NB4 (cell line): ENCODE data around the gene ARHGAP15.

Source experiments
- DNase-seq: peaks from one replicate; pipeline ENCODE4 v3.0.0; 2010; ENCODE audit warnings: low read depth
- H3K4me3 ChIP-seq: one replicate; pipeline ENCODE4 v1.5.1; 2011; ENCODE audit warnings: mild to moderate bottlenecking, low read depth, low read length, moderate library complexity
- MAX ChIP-seq: IDR thresholded peaks from 2 replicates; pipeline ENCODE4 v1.6.1; 2011; ENCODE audit warnings: low read depth, low read length
- MYC ChIP-seq: IDR thresholded peaks from 2 replicates; pipeline ENCODE4 v1.6.1; 2011; ENCODE audit warnings: low read depth, low read length
- POLR2A ChIP-seq: IDR thresholded peaks from 2 replicates; pipeline ENCODE4 v1.6.1; 2011; ENCODE audit warnings: mild to moderate bottlenecking; ENCODE audit not compliant: insufficient read length; ENCODE audit errors: extremely low read depth
- TF ChIP-seq, protein P1 (sequence below): IDR thresholded peaks from one replicate; pipeline ENCODE4 v1.5.1; 2012; ENCODE audit warnings: low read depth, low read length

The ARHGAP15 gene

GRCh38 chr2:143415571-143415970 lies 286.4 kb downstream of the ARHGAP15 start:
- DNase-seq = no peak
- H3K4me3 ChIP-seq = no peak overlapping the region
- TF ChIP-seq, protein P1, sequence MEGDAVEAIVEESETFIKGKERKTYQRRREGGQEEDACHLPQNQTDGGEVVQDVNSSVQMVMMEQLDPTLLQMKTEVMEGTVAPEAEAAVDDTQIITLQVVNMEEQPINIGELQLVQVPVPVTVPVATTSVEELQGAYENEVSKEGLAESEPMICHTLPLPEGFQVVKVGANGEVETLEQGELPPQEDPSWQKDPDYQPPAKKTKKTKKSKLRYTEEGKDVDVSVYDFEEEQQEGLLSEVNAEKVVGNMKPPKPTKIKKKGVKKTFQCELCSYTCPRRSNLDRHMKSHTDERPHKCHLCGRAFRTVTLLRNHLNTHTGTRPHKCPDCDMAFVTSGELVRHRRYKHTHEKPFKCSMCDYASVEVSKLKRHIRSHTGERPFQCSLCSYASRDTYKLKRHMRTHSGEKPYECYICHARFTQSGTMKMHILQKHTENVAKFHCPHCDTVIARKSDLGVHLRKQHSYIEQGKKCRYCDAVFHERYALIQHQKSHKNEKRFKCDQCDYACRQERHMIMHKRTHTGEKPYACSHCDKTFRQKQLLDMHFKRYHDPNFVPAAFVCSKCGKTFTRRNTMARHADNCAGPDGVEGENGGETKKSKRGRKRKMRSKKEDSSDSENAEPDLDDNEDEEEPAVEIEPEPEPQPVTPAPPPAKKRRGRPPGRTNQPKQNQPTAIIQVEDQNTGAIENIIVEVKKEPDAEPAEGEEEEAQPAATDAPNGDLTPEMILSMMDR = no peak
- TF ChIP-seq MAX (no peak), MYC (no peak), POLR2A (no peak)

DNA sequence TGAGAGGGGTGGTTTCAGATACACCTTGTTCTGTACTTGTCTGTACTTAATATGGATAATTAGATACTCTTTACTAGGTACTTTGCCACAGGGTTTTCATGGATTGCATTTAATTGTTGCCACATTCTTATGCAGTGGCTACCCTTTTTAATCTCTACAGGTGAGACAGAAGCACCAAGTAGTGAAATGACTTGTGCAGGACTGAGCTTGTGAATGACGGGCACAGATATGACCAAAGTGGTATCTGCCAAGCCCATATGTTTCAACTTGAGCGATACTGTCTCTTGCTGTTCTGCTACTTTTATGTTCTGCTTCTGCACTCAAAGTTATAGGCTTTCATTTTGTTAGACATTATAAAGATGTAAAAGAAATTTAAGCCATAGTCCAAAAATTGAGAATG lies 288.2 kb downstream of the ARHGAP15 start:
- no peak for TF ChIP-seq MYC
- TF ChIP-seq MAX = no peak
- TF ChIP-seq POLR2A = no peak
- TF ChIP-seq, protein P1 = no peak
- DNase-seq = no peak
- H3K4me3 ChIP-seq = no peak overlapping the region

- DNase-seq = no peak
- TF ChIP-seq POLR2A (no peak), MAX (no peak), MYC (no peak)
- TF ChIP-seq, protein P1 = no peak
- H3K4me3 ChIP-seq = no peak overlapping the region
Measured at GRCh38 chr2:143420313-143420712, 291.1 kb downstream of the ARHGAP15 start.

- no peak overlapping the region for H3K4me3 ChIP-seq
- TF ChIP-seq MYC (no peak), POLR2A (no peak)
- TF ChIP-seq, protein P1 = no peak
- no peak for DNase-seq
Measured at GRCh38 chr2:143422681-143423080, 293.5 kb downstream of the ARHGAP15 start.

GRCh38 chr2:143425896-143426295 lies 296.7 kb downstream of the ARHGAP15 start:
- no peak for DNase-seq
- TF ChIP-seq, protein P1 = no peak
- TF ChIP-seq MAX (no peak), POLR2A (no peak), MYC (no peak)
- no peak overlapping the region for H3K4me3 ChIP-seq

- H3K4me3 ChIP-seq = no peak overlapping the region
- DNase-seq = no peak
- TF ChIP-seq POLR2A (no peak), MYC (no peak), MAX (no peak)
- TF ChIP-seq, protein P1 = no peak
Measured at GRCh38 chr2:143426296-143426695, 297.1 kb downstream of the ARHGAP15 start.
